ENCODE results near the gene KLHL15.
A peak's percentile ranks its signal among the peaks of the same experiment; 100 is the strongest.
"Not testable (repeated sequence)": the region's sequence is repeated elsewhere in the genome, so short reads cannot be mapped to it uniquely, and the experiment has no call there.

Gene KLHL15

GRCh38 chrX:24027086-24027485 is at the start of gene KLHL15:
Gene KLHL15, minus strand, starts transcription at chrX:24027186. Its CDS starts 20,493 bp downstream, at chrX:24006693.
- DNase-seq (no peak), ATAC-seq (no peak)

- DNase-seq (no peak), ATAC-seq (no peak)
Measured at GRCh38 chrX:24069877-24070276, 42.9 kb upstream of the KLHL15 start.

- DNase-seq (no peak), ATAC-seq (no peak)
Measured at GRCh38 chrX:24063488-24063887, 36.5 kb upstream of the KLHL15 start.

GRCh38 chrX:24055043-24055356 is 28.0 kb upstream of the KLHL15 start:
- ATAC-seq (peak; percentile 7), DNase-seq (no peak)

- DNase-seq (peak; percentile 82), ATAC-seq (peak; percentile 91)
Measured at GRCh38 chrX:24054182-24055042, 27.4 kb upstream of the KLHL15 start, which contains the start of gene EIF2S3. Gene EIF2S3, plus strand, starts transcription at chrX:24054956. Its CDS starts 13 bp downstream, at chrX:24054969.

- DNase-seq, ATAC-seq: not testable (repeated sequence)
Measured at GRCh38 chrX:24050522-24051318, 23.7 kb upstream of the KLHL15 start.

GRCh38 chrX:24049643-24050042 is 22.7 kb upstream of the KLHL15 start:
- not testable (repeated sequence) for DNase-seq, ATAC-seq

GRCh38 chrX:24046060-24046459 is 19.1 kb upstream of the KLHL15 start:
- not testable (repeated sequence) for DNase-seq, ATAC-seq

- no peak for DNase-seq
- no peak for ATAC-seq
Measured at GRCh38 chrX:24037729-24038128, 10.7 kb upstream of the KLHL15 start.

GRCh38 chrX:24034485-24034884 is 7.5 kb upstream of the KLHL15 start:
- no peak for DNase-seq
- no peak for ATAC-seq

GRCh38 chrX:24030597-24030996 is 3.6 kb upstream of the KLHL15 start:
- DNase-seq (no peak), ATAC-seq (no peak)

GRCh38 chrX:24027985-24028384 is 999 bp upstream of the KLHL15 start:
- DNase-seq (no peak), ATAC-seq (no peak)

GRCh38 chrX:24026432-24026831 is 554 bp downstream of the KLHL15 start:
- no peak for DNase-seq

GRCh38 chrX:24025741-24026403 is 1.1 kb downstream of the KLHL15 start:
- ATAC-seq = peak; percentile 16

More at GRCh38 chrX:24026432-24026831, 554 bp downstream of the KLHL15 start:
- ATAC-seq = no peak

GRCh38 chrX:24024819-24025740 is 1.9 kb downstream of the KLHL15 start:
- DNase-seq = peak; percentile 85
- ATAC-seq = peak; percentile 98

More at GRCh38 chrX:24025741-24026403, 1.1 kb downstream of the KLHL15 start:
- DNase-seq = peak; percentile 37

- DNase-seq = no peak
- ATAC-seq = no peak
Measured at GRCh38 chrX:24023972-24024669, 2.9 kb downstream of the KLHL15 start.

GRCh38 chrX:24023544-24023943 is 3.4 kb downstream of the KLHL15 start:
- DNase-seq = no peak

GRCh38 chrX:24020306-24020876 is 6.6 kb downstream of the KLHL15 start:
- ATAC-seq = no peak
- DNase-seq = no peak

More at GRCh38 chrX:24023544-24023943, 3.4 kb downstream of the KLHL15 start:
- ATAC-seq = no peak

- no peak for ATAC-seq
- DNase-seq = no peak
Measured at GRCh38 chrX:24019448-24019847, 7.5 kb downstream of the KLHL15 start.

GRCh38 chrX:24018809-24019208 is 8.2 kb downstream of the KLHL15 start:
- DNase-seq (no peak), ATAC-seq (no peak)

Measured in stimulated activated naive CD8-positive, alpha-beta T cell treated with anti-CD3 and anti-CD28 coated beads, Interleukin-15, Interleukin-2, amounts not matched to agents 100 U/mL and 50 U/mL, for 24 hours (primary cell).